ENCODE results near the gene YES1. TPM values are rescaled to one million over a fixed set of nuclear protein-coding genes. Genes with fewer than 3 reads are reported as not detected.

The YES1 gene

DNA sequence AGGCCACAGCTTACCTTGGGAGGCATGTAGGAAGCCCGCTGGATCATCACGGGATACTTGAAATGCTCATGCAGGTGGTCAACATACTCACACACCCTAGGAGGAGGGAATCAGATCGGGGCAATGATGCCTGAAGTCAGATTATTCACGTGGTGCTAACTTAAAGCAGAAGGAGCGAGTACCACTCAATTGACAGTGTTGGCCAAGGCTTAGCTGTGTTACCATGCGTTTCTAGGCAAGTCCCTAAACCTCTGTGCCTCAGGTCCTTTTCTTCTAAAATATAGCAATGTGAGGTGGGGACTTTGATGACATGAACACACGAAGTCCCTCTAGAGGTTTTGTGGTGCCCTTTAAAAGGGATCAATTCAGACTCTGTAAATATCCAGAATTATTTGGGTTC lies 136.7 kb downstream of the YES1 start:
- WGBS, 2 donors (ENCODE audit: extremely low coverage in 2 of 2, insufficient read length in 2 of 2, insufficient replicate concordance in 1 of 2), result no CpG with 5 or more reads among the region's 7 CpGs

DNA sequence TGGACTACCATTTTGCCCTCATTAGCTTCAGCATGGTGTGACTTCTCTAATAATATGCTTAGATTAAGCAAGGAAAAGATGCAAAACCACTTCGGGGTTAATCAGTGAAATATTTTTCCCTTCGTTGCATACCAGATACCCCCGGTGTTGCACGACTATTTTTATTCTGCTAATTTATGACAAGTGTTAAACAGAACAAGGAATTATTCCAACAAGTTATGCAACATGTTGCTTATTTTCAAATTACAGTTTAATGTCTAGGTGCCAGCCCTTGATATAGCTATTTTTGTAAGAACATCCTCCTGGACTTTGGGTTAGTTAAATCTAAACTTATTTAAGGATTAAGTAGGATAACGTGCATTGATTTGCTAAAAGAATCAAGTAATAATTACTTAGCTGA lies 138.3 kb downstream of the YES1 start:
- H2BK15ac ChIP-seq (ENCODE audit: low read length), result no peak overlapping the region
- no peaks in the 10 kb centered on the region for H3K4me1 ChIP-seq (ENCODE audit: control insufficient read depth in 2 of 2, insufficient read depth in 1 of 2, low read depth in 1 of 2, low read length in 2 of 2)
- H3K23ac ChIP-seq (ENCODE audit: low read depth, low read length, poor library complexity), result no peak overlapping the region
- no peak overlapping the region for H2BK120ac ChIP-seq (ENCODE audit: low read depth, low read length)
- no peak overlapping the region for H2AK5ac ChIP-seq (ENCODE audit: low read depth, low read length)
- H2BK5ac ChIP-seq (ENCODE audit: low read length), result no peak overlapping the region
- no peak overlapping the region for H2BK12ac ChIP-seq (ENCODE audit: low read length)
- no peak overlapping the region for H3K4me2 ChIP-seq (ENCODE audit: insufficient read depth, low read length, poor library complexity, severe bottlenecking)
- H3K14ac ChIP-seq (ENCODE audit: low read length), result no peak overlapping the region
- DNase-seq (ENCODE audit: low spot score), result no peak
- no peaks in the 10 kb centered on the region for H3K9me3 ChIP-seq (replicated peaks in 1 of 2; ENCODE audit: control insufficient read depth in 2 of 2, insufficient read depth in 1 of 2, low read depth in 1 of 2, low read length in 2 of 2)
- H4K91ac ChIP-seq (ENCODE audit: low read depth, low read length, poor library complexity), result no peak overlapping the region
- H4K8ac ChIP-seq (ENCODE audit: low read depth, low read length), result no peak overlapping the region
- no peak overlapping the region for H2AFZ ChIP-seq (ENCODE audit: low read length)
- H3K4me3 ChIP-seq (ENCODE audit: low read length in 2 of 2), result no peak overlapping the region
- H3K27ac ChIP-seq (replicated peaks; ENCODE audit: low read length), result no peak overlapping the region
- no peak overlapping the region for H3K18ac ChIP-seq (ENCODE audit: low read length)
- peaks cover under 1% of the 10 kb centered on the region for H3K79me1 ChIP-seq (ENCODE audit: low read depth, low read length)
- H3K9ac ChIP-seq (ENCODE audit: low read depth, low read length, poor library complexity), result no peak overlapping the region
- no peak overlapping the region for H3K4ac ChIP-seq (ENCODE audit: low read length)
- H3K27me3 ChIP-seq (ENCODE audit: control insufficient read depth in 3 of 3, insufficient read depth in 3 of 3, low read depth in 1 of 3, low read length in 3 of 3), result no peaks in the 10 kb centered on the region
- no CpG with 5 or more reads among the region's 5 CpGs for WGBS, 2 donors (ENCODE audit: extremely low coverage in 2 of 2, insufficient read length in 2 of 2, insufficient replicate concordance in 1 of 2)
- H3K36me3 ChIP-seq (replicated peaks in 1 of 2; ENCODE audit: control insufficient read depth in 2 of 2, insufficient read depth in 2 of 2, low read length in 2 of 2), result peaks cover 25 to 88% of the 10 kb centered on the region in 2 donors

More for the DNA sequence above, 136.7 kb downstream of the YES1 start:
- no peak overlapping the region for H3K27ac ChIP-seq (replicated peaks; ENCODE audit: low read length)
- no peak overlapping the region for H4K91ac ChIP-seq (ENCODE audit: low read depth, low read length, poor library complexity)
- no peak overlapping the region for H4K8ac ChIP-seq (ENCODE audit: low read depth, low read length)
- DNase-seq (ENCODE audit: low spot score), result no peak
- no peak overlapping the region for H2AFZ ChIP-seq (ENCODE audit: low read length)
- no peak overlapping the region for H3K4me2 ChIP-seq (ENCODE audit: insufficient read depth, low read length, poor library complexity, severe bottlenecking)
- no peak overlapping the region for H2BK120ac ChIP-seq (ENCODE audit: low read depth, low read length)
- H3K27me3 ChIP-seq (ENCODE audit: control insufficient read depth in 3 of 3, insufficient read depth in 3 of 3, low read depth in 1 of 3, low read length in 3 of 3), result no peaks in the 10 kb centered on the region
- no peak overlapping the region for H2BK15ac ChIP-seq (ENCODE audit: low read length)
- peak overlapping the region in 1 of 2 donors; percentile 7 for H3K4me3 ChIP-seq (ENCODE audit: low read length in 2 of 2)
- no peak overlapping the region for H3K14ac ChIP-seq (ENCODE audit: low read length)
- no peaks in the 10 kb centered on the region for H3K4me1 ChIP-seq (ENCODE audit: control insufficient read depth in 2 of 2, insufficient read depth in 1 of 2, low read depth in 1 of 2, low read length in 2 of 2)
- H3K36me3 ChIP-seq (replicated peaks in 1 of 2; ENCODE audit: control insufficient read depth in 2 of 2, insufficient read depth in 2 of 2, low read length in 2 of 2), result peaks cover 20 to 73% of the 10 kb centered on the region in 2 donors
- H3K4ac ChIP-seq (ENCODE audit: low read length), result no peak overlapping the region
- no peak overlapping the region for H3K18ac ChIP-seq (ENCODE audit: low read length)
- H2AK5ac ChIP-seq (ENCODE audit: low read depth, low read length), result no peak overlapping the region
- no peak overlapping the region for H2BK5ac ChIP-seq (ENCODE audit: low read length)
- H3K9ac ChIP-seq (ENCODE audit: low read depth, low read length, poor library complexity), result no peak overlapping the region
- no peaks in the 10 kb centered on the region for H3K9me3 ChIP-seq (replicated peaks in 1 of 2; ENCODE audit: control insufficient read depth in 2 of 2, insufficient read depth in 1 of 2, low read depth in 1 of 2, low read length in 2 of 2)
- H3K23ac ChIP-seq (ENCODE audit: low read depth, low read length, poor library complexity), result no peak overlapping the region
- H3K79me1 ChIP-seq (ENCODE audit: low read depth, low read length), result no peaks in the 10 kb centered on the region
- no peak overlapping the region for H2BK12ac ChIP-seq (ENCODE audit: low read length)

DNA sequence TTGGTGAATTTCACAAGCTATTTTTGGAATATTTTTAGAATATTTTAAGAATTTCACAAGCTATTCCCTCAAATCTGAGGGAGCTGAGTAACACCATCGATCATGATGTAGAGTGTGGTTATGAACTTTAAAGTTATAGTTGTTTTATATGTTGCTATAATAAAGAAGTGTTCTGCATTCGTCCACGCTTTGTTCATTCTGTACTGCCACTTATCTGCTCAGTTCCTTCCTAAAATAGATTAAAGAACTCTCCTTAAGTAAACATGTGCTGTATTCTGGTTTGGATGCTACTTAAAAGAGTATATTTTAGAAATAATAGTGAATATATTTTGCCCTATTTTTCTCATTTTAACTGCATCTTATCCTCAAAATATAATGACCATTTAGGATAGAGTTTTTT lies 138.7 kb downstream of the YES1 start:
- no CpG with 5 or more reads among the region's 3 CpGs for WGBS, 2 donors (ENCODE audit: extremely low coverage in 2 of 2, insufficient read length in 2 of 2, insufficient replicate concordance in 1 of 2)
- H2AK5ac ChIP-seq (ENCODE audit: low read depth, low read length), result no peak overlapping the region

More for the DNA sequence above, 138.7 kb downstream of the YES1 start:
- H3K23ac ChIP-seq (ENCODE audit: low read depth, low read length, poor library complexity), result no peak overlapping the region
- no peak overlapping the region for H4K91ac ChIP-seq (ENCODE audit: low read depth, low read length, poor library complexity)
- no peak for DNase-seq (ENCODE audit: low spot score)
- H4K8ac ChIP-seq (ENCODE audit: low read depth, low read length), result no peak overlapping the region
- no peaks in the 10 kb centered on the region for H3K9me3 ChIP-seq (replicated peaks in 1 of 2; ENCODE audit: control insufficient read depth in 2 of 2, insufficient read depth in 1 of 2, low read depth in 1 of 2, low read length in 2 of 2)
- no peak overlapping the region for H2BK120ac ChIP-seq (ENCODE audit: low read depth, low read length)
- no peak overlapping the region for H3K9ac ChIP-seq (ENCODE audit: low read depth, low read length, poor library complexity)
- H3K4ac ChIP-seq (ENCODE audit: low read length), result no peak overlapping the region
- no peak overlapping the region for H2AFZ ChIP-seq (ENCODE audit: low read length)
- no peak overlapping the region for H3K27ac ChIP-seq (replicated peaks; ENCODE audit: low read length)
- peaks cover 1% of the 10 kb centered on the region for H3K79me1 ChIP-seq (ENCODE audit: low read depth, low read length)
- no peak overlapping the region for H3K4me3 ChIP-seq (ENCODE audit: low read length in 2 of 2)
- H3K27me3 ChIP-seq (ENCODE audit: control insufficient read depth in 3 of 3, insufficient read depth in 3 of 3, low read depth in 1 of 3, low read length in 3 of 3), result no peaks in the 10 kb centered on the region
- peaks cover 28 to 92% of the 10 kb centered on the region in 2 donors for H3K36me3 ChIP-seq (replicated peaks in 1 of 2; ENCODE audit: control insufficient read depth in 2 of 2, insufficient read depth in 2 of 2, low read length in 2 of 2)
- no peak overlapping the region for H2BK12ac ChIP-seq (ENCODE audit: low read length)
- H2BK5ac ChIP-seq (ENCODE audit: low read length), result no peak overlapping the region
- no peak overlapping the region for H3K14ac ChIP-seq (ENCODE audit: low read length)
- H3K4me2 ChIP-seq (ENCODE audit: insufficient read depth, low read length, poor library complexity, severe bottlenecking), result no peak overlapping the region
- no peak overlapping the region for H3K18ac ChIP-seq (ENCODE audit: low read length)
- H2BK15ac ChIP-seq (ENCODE audit: low read length), result no peak overlapping the region
- H3K4me1 ChIP-seq (ENCODE audit: control insufficient read depth in 2 of 2, insufficient read depth in 1 of 2, low read depth in 1 of 2, low read length in 2 of 2), result no peaks in the 10 kb centered on the region

Small RNA genes lying within 50 kb of the gene (small RNA-seq; reads per million reads assigned to genes)
- gene BOLA2P1 (ENCODE audit: insufficient read depth) (not detected), gene RNU1-109P (ENCODE audit: insufficient read depth) (not detected)

Measured in neuronal stem cell (in vitro differentiated cells).